Fibroblast of skin of abdomen (primary cell): Measurements from ENCODE around the gene ENPP7.
"Not testable (repeated sequence)": the region's sequence is repeated elsewhere in the genome, so short reads cannot be mapped to it uniquely, and the experiment has no call there.

Source experiments
- DNase-seq: peaks from one replicate; pipeline ENCODE4 v3.0.0-alpha.2; 2013

ENPP7 gene

DNA sequence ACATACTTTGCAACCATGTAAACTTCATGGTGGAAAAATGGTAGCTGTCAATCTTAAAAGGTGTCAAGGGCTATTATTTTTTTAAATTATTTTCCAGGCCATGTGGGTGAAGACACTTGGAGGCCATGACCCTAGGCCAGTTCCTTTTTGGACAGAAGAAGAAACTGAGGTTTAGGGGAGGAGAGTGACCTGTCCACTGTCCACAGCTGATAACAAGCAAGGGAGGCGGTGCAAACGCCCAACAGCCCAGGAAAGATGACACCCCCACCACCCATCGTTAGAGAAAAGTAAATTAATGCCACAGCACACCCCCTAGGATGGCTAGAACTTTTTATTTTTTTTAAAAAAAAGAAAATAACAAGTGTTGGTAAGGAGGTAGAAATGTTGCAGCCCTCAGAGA lies 19.2 kb downstream of the ENPP7 start:
- no peak for DNase-seq

DNA sequence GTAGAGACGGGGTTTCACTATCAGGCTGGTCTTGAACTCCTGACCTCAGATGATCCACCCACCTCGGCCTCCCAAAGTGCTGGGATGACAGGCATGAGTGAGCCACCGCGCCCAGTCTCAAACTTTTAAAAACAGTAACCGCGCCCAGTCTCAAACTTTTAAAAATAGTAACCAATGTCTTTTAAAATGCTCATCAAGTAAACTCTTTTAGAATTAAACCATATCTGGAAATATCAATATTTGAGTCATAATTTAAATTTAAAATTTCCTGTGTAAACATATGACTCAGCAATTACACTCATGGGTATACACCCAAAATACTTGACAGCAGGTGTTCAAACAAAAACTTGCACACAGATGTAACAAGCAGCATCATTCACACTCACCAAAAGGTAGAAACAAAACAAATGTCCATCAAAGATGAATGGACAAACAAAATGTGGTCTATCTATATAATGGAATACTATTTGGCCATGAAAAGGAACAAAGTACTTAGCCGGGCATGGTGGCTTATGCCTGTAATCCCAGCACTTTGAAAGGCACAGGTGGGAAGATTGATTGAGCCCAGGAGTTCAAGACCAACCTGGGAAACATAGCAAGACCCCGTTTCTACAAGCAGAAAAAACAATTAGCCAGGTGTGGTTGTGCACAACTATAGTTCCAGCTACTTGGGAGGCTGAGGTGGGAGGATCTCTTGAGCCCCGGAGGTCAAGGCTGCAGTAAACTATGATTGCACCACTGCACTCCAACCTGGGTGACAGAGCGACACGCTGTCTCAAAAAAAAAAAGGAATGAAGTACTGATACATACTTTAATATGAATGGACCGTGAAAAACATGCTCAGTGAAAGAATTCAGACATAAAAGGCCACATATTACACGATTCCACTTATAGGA lies 20.2 kb downstream of the ENPP7 start:
- DNase-seq: no peak

DNA sequence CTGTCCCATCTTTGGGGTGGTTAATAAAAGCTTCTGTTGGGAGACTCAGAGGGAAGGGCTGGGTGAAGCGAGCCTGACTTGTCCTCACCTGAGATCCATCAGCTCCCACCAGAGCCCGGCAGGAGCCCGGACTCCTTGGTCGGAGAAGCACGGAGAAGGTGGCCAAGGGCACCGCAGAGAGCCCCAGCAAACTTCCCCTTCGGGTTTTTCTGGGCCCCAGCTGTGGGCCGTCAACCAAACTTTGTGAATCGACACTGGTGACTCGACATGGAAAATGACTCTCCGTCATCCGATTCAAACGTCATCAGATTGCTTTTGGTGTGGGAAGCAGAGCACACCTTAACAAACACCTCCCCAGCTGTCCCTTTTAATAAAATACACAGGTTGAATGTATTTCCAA lies 21.4 kb downstream of the ENPP7 start:
- no peak for DNase-seq

DNA sequence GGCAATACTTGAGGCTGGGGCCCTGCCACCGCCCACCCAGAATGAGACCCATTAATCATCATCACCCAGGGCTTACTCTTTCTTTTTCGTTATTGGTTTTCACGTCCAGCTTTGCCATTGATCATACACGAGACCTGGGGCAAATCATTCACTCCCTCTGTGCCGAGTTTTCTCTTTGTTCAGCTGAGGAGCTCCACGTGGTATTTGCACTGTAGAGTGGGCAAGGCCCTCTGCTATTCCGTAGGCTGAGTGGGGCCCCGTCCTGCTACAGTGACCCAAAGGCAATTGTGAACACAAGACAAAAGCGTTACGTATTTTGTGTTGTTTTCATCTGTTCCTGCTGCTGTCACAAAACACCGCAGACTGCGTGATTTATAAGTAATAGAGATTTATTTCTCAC lies 23.6 kb downstream of the ENPP7 start:
- no peak for DNase-seq

DNA sequence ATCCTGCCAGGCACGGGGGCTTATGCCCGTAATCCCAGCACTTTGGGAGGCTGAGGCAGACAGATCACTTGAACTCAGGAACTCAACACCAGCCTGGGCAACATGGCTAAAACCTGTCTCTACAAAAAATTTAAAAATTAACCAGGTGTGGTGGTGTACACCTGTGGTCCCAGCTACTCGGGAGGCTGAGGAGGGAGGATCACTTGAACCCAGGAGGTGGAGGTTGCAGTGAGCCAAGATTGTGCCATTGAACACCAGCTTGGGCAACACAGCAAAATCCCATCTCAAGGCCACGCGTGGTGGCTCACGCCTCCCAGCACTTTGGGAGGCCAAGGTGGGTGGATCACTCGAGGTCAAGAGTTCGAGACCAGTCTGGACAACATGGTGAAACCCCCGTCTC lies 24.2 kb downstream of the ENPP7 start:
- DNase-seq: not testable (repeated sequence)

DNA sequence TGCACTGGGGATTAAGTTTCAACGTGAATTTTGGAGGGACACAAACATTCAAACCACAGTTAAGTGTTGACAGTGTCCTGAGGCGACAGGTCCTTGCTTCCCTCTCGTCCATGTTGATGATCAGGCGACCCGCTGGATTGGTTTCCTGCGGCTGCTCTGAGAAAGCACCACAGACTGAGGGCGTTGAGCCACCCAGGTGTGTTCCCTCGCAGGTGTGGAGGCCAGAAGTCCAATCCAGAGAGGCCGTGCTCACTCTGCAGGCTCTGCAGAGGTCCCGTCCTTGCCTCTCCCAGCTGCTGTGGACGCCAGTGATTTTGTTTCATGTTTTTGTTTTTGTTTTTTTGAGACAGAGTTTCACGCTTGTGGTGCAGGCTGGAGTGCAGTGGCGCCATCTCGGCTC lies 24.8 kb downstream of the ENPP7 start:
- no peak for DNase-seq

DNA sequence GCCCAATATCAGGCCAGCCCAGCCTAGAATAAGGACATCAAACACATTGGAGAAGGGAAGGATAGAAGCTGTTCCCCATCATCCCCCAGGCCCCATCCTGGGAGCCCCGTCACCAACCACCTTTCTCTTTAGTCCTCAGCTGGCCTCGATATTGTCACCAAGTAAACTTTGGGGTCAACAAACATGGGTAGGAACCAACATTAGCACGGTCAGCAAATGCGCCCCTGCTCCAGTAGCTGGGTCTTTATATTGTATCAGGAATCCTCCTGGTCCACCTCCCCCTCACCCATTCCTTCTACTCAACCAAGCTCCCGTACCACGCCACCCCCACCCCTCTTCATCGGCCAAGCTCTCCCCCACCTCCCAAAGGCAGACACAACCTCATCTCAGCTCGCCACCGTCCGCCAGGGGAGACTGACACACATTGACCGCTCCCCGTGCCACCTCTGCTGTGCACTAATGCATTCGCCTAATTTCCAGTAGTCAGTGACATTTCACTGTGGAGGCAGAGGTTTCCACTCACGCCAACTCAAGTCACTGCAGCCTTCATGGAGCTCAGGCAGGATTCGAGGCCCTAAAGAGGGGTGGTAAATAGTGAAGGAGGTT lies 26.5 kb downstream of the ENPP7 start:
- DNase-seq: no peak

DNA sequence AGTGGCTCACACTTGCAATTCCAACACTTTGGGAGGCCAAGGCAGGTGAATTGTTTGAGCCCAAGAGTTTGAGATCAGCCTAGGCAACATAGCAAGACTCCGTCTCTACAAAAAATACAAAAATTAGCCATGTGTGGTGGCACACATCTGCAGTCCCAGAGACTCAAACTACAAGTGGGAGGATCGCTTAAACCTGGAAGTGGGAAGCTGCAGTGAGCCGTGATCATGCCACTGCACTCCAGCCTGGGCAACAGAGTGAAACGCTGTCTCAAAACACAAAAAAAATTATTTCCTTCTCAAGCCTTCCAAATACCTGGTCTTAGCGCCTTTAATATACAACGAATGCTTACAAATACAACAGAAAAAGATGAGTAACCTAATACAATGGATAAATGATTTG lies 27.5 kb downstream of the ENPP7 start:
- no peak for DNase-seq

DNA sequence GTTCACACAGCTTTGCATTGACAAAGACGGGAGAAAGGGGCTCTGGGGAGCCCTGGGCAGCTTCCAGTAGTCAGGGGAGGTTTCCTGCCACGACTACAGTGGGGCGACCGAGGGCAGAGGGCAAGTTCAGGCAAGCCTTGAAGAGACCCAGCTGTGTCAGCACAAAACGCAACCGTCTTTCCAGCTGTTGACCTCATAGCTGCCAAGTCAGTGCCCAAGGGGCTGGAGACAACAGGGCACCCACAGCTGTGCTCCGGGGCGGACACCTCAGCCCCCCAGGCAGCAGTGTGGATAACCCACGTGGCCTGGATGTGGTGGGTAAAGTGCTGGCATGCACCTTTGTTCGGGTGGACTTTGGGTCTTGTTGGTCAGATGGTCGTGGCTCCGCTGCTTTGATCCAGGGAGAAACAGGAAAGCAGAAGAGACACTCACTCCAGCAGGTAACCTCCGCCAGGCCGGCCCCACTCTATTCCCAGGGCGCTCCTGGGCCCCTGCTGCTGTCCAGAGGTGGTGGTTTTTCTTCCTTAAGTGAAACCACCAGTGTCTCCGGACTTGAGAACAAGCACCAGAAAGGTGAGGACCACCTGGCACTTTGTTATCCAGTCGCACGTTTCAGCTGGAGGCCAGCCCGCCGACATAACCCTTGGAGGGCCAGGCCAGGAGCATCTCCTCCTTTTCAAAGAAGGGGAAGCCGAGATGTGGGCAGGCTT lies 29.6 kb downstream of the ENPP7 start:
- no peak for DNase-seq

DNA sequence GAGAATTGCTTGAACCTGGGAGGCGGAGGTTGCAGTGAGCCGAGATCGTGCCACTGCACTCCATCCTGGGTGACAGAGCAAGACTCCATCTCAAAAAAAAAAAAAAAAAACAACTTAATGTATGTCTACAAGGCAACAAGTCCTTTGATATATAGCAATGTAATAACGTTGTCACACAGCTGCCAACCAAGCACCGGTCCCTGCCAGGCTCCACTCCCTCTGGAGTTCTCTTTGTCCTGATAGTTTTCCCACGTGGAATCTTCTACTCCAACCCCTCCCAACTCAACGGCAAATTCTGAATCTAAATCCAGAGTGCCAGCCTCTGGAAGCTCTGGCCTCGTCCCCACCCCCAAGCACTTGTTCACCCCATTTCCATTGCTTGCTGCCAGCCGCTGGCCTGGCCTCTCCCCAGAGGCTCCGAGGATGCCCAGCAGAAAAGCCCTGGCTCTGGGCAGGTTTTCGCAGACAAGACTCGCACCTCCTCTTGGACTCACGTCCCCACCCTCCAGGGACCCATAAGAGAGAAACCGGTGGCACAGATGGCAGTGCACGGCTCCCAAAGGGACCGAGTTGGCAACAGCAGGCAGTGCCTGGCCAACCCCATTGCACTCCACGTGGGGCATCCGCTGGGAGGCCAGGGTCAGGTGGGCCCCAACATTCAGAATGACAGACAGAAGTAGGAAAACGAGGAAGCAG lies 31.3 kb downstream of the ENPP7 start:
- DNase-seq: no peak

DNA sequence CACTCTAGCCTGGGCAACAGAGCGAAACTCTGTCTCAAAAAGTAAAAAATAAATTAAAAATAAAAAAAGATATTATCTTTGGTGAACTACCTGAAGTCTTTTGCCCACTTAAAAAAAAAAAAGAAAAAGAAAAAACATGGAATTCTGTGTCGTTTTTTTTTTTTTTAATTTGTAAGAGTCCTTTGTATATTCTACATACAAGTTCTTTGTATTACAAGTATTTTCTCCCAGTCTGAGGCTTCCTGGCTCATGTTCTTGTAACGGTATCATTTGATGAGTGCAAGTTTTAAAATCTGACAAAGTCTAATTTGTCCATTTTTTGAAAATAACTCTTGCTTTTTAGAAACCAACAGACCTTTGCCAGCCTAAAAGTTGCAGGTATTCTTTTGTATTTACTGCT lies 35.0 kb downstream of the ENPP7 start:
- DNase-seq: no peak

DNA sequence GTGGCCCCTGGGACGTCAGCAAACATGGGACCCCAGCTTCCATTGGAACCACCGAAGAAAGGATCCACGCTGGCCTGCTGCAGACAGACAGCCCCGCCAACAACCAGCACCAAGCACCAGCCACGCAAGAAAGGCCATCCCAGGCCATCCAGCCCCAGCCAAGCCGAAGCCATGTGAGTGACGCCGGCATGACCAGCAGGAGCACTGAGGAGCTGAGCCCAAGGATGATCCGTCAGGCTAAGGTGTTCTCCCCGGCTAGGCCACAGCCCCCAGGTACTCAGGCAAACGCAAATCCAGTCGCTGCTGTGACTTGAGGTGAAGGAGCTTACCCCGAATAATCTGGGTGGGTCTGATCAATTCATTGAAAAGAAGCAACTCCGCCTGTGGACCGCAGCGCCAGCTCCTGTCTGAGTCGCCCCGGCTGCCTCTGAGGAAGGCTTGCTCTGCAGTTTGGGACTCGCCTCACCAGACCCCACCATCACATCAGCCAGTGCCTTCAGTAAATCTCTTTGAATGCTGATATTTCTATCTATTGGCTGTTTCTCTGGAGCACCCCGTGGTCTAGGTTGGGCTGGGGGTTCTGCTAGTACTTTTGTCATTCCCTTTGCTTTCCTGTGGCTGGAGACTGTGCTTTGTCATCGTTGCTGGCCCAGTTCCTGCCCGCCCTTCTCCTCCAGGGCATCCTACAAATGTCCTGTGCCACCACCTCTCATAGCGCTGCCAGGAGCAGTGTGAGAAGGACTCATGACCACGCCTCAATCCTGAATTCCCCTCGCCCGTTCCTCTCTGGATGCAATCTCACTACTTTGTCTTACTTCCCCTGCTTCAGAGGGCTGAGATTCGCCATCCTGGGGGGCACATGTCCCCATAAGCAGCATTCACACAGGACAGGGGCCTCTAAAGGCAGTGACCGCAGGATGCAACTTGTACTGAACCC lies 39.1 kb downstream of the ENPP7 start:
- DNase-seq: no peak

DNA sequence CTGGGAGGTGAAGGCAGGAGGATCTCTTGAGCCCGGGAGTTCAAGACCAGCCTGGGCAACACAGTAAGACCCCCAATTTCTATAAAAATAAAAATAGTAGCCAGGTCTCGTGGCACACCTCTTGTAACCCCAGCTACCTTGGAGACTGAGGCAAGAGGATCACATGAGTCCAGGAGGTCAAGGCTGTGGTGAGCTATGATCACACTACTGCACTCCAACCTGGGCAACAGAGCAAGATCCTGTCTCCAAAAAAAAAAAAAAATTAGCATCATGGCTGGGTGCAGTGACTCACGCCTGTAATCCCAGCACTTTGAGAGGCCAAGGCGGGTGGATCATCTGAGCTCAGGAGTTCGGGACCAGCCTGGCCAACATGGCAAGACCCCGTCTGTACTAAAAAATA lies 40.5 kb downstream of the ENPP7 start:
- no peak for DNase-seq

DNA sequence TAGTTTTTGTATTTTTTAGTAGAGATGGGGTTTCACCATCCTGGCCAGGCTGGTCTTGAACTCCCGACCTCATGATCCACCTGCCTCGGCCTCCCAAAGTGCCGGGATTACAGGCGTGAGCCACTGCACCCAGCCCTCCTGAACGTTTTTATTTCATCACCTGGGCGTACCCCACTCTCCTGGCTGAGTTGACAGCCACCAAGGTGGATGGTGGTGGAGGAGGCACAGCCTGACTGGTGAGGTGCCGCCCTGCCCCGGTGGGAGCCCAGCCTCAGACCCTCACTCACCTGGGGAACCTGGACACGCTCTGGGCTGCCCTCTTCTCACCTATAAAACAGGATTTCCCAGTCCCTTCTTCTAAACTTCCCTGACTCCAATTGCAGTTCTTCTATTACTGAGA lies 42.0 kb downstream of the ENPP7 start:
- not testable (repeated sequence) for DNase-seq

DNA sequence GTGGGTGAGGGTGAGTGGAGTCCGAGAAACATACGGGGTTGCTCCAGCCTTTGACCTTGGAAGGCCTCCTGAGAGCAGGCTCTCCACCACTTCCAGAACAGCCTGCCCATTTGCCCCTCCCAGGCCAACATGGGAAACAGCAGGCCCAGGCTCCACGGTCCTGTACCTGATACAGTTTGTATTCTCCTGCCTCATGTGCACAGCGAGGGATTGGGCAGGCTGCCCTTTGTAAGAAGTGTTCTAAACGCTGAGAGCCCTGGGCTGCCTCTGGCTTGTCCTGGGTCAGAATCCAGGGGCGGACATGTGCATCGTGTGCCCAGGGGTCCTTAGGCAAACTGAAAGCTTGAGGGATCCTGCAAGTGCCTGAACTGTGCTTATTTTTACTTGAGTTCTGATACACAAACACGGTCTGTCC lies 43.8 kb downstream of the ENPP7 start:
- DNase-seq: no peak

DNA sequence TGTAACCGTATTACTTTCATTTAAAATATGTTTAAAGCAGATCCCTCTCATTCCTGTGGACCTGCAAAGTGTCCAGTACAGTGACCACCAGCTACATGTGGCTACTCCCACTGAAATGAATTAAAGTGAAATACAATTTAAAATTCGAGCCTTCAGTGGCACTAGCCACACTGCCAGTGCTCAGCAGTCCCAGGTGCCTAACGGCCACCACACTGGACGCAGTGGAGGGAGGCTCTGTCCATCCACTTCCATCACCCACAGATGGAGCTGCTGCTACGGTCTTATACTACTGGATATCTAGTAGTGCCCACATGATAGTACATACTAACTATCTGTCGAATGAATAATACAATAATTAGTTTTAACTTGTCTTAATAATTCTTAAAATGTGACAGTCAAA lies 44.9 kb downstream of the ENPP7 start:
- DNase-seq: no peak

DNA sequence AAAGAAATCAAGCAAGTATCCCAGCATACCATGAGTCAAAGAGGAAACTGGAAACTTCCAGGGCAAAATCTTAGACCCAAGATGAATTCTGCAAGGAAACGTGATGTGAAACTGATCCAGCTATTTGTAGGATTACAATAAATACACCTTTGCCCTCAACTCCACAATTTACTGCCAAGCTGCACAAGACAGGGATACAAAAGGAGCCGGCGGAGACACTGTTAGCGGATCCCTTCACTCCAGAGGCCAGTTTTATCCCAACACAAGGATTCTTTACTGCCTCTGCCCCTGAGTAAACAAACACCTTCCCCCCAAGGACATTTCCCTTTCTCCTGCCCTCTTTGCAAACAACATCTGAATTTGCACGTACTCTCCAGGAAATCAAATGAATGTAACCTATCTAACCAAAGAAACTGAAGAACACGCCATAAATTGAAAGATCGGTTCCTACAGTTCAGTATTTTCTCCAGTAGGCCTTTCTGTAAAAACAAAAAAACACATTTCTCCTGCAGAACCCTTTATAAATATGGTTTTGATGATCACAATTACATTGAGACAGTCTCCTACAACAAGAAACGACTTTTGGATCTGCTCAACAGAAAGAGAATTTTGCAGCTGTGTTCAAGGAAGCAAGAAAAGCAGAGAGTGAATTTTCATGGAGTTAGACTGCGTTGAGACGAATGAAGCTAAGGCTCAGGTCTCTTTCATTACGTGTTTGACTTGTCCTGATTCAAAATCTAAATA lies 45.8 kb downstream of the ENPP7 start:
- no peak for DNase-seq

DNA sequence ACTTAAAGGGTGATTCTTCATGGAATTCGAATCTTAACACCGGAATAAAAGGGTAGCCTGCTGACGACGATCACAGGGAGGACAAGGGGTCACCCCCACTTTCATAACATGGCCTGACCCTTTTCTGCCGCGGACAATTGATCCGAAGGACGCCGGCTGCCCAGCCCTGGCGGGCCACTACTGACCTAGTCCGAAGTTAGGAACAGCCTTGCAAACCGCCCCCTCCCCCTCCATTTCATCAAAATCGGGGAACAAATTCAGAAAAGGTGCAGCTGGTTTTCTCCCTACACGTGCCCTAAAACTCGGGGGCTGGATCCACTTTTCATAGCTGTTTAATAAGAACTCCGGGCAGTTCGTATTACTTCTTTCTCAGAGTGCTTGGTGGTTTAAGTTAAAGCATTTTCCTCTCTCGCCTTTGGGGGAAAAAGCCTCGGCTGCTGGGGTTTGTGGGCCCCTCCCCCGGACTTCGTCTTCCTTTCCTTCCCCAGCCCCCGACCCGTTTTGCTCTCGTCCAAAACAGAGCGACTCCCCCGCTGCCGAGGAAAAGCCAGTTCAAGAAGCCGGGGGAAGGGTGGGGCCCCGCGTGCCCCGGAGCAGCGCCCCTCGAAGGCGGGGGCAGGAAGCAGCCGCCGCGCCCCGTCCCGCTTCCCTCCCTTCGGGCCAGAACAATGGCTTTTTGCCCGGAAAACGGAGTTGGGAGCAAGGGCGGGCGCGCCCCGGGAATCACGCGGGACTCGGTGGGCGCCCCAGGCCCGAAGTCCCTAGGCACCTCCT lies 46.6 kb downstream of the ENPP7 start:
- DNase-seq: peak; percentile 74

DNA sequence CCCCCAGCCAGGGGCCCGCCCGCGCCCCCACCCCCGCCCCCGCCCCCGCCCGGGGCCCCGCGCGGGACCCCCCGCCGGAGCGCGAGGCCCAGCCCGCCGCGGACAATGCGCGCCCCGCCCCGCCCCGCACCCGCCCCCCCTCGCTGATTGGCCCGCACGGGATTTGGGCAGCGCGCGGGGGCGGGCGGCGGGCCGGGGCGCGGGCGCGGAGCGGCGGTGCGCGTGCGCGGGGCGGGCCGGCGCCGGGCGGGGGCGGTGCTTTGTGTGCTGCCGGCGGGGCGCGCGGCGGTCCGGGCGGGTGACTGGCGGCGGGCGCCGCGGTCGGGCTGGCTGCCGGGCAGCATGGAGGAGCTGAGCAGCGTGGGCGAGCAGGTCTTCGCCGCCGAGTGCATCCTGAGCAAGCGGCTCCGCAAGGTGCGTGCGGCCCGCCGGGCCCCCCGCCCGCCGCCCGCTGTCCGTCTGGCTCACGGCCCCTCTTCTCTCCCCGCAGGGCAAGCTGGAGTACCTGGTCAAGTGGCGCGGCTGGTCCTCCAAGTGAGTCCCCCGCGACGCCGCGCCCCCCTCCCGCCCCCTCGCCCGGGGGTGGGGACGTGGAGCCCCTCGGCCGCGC lies 47.3 kb downstream of the ENPP7 start, which contains the start of gene CBX2:
Gene CBX2 (plus strand): TSS at position 255 of the 610 bp plus-strand sequence. CDS start 88 bp downstream, at position 343.
- DNase-seq: peak; percentile 80
